Left lung (tissue), 10 donors: Measurements from ENCODE around the gene KCNJ5. TPM values are rescaled to one million over a fixed set of nuclear protein-coding genes. Genes with fewer than 3 reads are reported as not detected.

Source experiments
- ATAC-seq: fragments of 200-7000 bp; cut with Tn5 transposase; one replicate; pipeline ENCODE4 v1.9.1; 2020; ENCODE audit warnings: moderate library complexity
- DNase-seq, 4 donors: peaks; one replicate each; pipeline ENCODE4 v3.0.0-alpha.2; 2013 to 2020
- H3K27ac ChIP-seq, 2 donors: fragments of 200-600 bp; sonication (generic) in 1 of 2; one replicate each; pipeline versions ENCODE4 v1.5.0 to v1.8.0; 2020 to 2021
- H3K27me3 ChIP-seq, 2 donors: fragments of 200-600 bp; sonication (generic) in 1 of 2; one replicate each; pipeline versions ENCODE4 v1.5.0 to v1.8.0; 2020 to 2021
- H3K36me3 ChIP-seq, 2 donors: fragments of 200-600 bp; sonication (generic) in 1 of 2; one replicate each; pipeline versions ENCODE4 v1.5.0 to v1.8.0; 2020 to 2021
- H3K4me1 ChIP-seq, 2 donors: fragments of 200-600 bp; one replicate each; pipeline ENCODE4 v1.8.0; 2021
- H3K4me3 ChIP-seq, 2 donors: fragments of 200-600 bp; sonication (generic) in 1 of 2; one replicate each; pipeline versions ENCODE4 v1.5.0 to v1.8.0; 2020 to 2021; ENCODE audit warnings: mild to moderate bottlenecking in 1 of 2
- H3K9me3 ChIP-seq, 2 donors: fragments of 200-600 bp; sonication (generic) in 1 of 2; one replicate each; pipeline versions ENCODE4 v1.5.0 to v1.8.0; 2020 to 2021
- CTCF ChIP-seq, 2 donors: fragments of 200-600 bp; sonication (generic) in 1 of 2; IDR thresholded peaks; one replicate each; pipeline versions ENCODE4 v1.5.0 to v1.8.0; 2021; ENCODE audit warnings: antibody characterized with exemption in 2 of 2
- intact Hi-C, 2 donors: fragments of 100-400 bp; cut with DNase I; formaldehyde crosslinking; loops; one replicate each; pipeline versions ENCODE4 v1.11.2 to v1.14.2; 2022
- polyA plus RNA-seq, 6 donors: library from polyadenylated mRNA; unstranded; fragments of 120-200 nt; gene quantifications; one replicate each; pipeline ENCODE4 v1.2.1, GENCODE V29; 2013; ENCODE audit not compliant: insufficient read length in 6 of 6
- total RNA-seq, 2 donors: library from RNA; stranded (reverse); fragmentation: NEBNext Ultra II Directional; extraction: Animal tissue kit (Norgen Biotek cat#: 25700); gene quantifications; one replicate each; pipeline ENCODE4 v1.2.1, GENCODE V29; 2021
- donor health status: DM: no; HTN: yes; CAD: no.
- donor health status: DM: no; HTN: no; CAD: no.

The KCNJ5 gene
- total and polyA plus RNA-seq, 8 donors, result 3.8 to 15.6 (median 11.3) TPM

- no peak for TF ChIP-seq CTCF (IDR thresholded peaks at IDR 0.05)
- intact Hi-C loops, result no loop called here
- Histone ChIP-seq H3K4me1 (peaks cover 0 to under 1% of the 10 kb centered on the region in 2 donors), H3K27me3 (no peaks in the 10 kb centered on the region), H3K36me3 (no peaks in the 10 kb centered on the region), H3K9me3 (no peaks in the 10 kb centered on the region), H3K4me3 (no peak overlapping the region), H3K27ac (no peak overlapping the region)
- DNase-seq, result no peak
- no peak for ATAC-seq
Observed at GRCh38 chr11:128846985-128847384, 44.2 kb upstream of the KCNJ5 start.

DNA sequence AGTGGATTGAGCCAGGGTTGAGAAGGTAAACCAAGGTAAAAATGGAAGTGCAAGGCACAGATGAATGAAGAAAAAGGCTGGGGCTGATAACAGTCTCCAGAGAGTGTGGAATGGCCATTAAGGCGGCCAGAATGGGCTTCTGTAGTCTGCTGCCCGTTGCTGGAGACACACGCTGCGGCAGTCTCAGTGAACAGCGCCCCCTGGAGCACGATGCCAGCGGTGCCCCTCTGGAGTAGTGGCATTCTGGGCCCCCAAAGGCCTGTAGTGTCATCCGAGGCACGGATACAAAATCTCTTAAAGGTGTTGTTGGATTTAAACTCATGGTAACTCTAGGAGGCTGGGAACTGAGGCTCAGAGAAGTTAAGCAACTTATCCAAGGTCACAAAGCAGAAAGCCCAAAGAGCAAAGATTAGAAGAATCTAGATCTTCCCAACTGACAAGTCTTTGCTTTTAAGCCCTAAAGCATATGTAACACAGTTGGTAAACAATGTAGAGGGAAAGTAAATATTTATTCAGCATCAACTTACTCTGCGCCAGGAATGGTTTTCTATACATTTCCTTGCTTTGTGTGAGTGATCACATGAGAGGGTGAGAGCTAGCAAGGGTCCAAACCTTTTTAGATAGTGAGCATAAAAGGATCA, 42.2 kb upstream of the KCNJ5 start:
- ATAC-seq, result peak; percentile 51
- peak; percentile 49 to 75 for TF ChIP-seq CTCF (IDR thresholded peaks at IDR 0.05)
- no peaks in the 10 kb centered on the region for H3K27me3 ChIP-seq
- no peak overlapping the region for H3K27ac ChIP-seq
- no peaks in the 10 kb centered on the region for H3K36me3 ChIP-seq
- H3K9me3 ChIP-seq, result no peaks in the 10 kb centered on the region
- peak in 2 of 4 donors; percentile 35 to 87 for DNase-seq
- H3K4me3 ChIP-seq, result no peak overlapping the region
- intact Hi-C loops, result no loop called here
- H3K4me1 ChIP-seq, result no peaks in the 10 kb centered on the region

DNA sequence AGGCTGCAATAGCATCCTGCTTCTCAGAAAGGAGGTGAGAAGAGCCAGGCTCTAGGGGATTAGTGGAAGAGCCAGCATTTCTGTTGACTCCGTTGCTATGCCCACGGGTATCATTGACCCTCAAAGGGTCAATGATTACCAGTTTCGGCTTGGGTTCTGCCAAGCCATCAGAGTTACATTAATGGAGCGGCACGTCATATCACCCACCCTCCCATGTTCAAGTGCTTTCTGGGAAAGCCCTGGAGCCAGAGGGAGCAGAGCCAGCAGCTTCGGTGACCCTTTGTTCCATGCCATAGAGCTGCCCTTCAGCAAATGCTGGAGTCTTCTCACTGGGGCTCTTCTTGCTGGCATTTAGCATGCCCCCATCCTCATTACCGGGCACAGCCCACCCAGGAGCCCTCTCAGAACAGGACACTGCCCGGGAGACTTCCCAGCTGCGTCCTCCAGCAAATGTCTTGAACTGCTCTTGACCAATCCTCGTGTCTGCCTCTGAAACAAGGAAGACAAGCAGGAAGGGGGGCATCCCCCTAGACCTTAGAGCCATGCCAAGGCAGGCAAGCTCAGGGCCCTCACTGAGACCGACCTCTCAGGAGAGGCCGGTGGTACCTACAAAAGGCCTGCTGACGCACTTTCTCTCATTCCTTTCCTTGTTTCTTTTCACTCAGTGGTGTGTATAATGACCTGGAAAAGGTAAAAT, 38.7 kb upstream of the KCNJ5 start:
- TF ChIP-seq CTCF (IDR thresholded peaks at IDR 0.05), result no peak
- Histone ChIP-seq H3K4me3 (no peak overlapping the region), H3K36me3 (no peaks in the 10 kb centered on the region), H3K9me3 (no peaks in the 10 kb centered on the region), H3K4me1 (no peaks in the 10 kb centered on the region), H3K27me3 (no peaks in the 10 kb centered on the region), H3K27ac (no peak overlapping the region)
- peak in 1 of 4 donors; percentile 42 for DNase-seq
- intact Hi-C loops, result no loop called here
- ATAC-seq, result peak; percentile 80

- TF ChIP-seq CTCF (IDR thresholded peaks at IDR 0.05), result no peak
- Histone ChIP-seq H3K36me3 (no peaks in the 10 kb centered on the region), H3K27me3 (no peaks in the 10 kb centered on the region), H3K4me3 (no peak overlapping the region), H3K27ac (no peak overlapping the region), H3K9me3 (no peaks in the 10 kb centered on the region), H3K4me1 (no peaks in the 10 kb centered on the region)
- intact Hi-C loops, result no loop called here
- DNase-seq (no peak), ATAC-seq (no peak)
Observed at GRCh38 chr11:128853559-128853958, 37.6 kb upstream of the KCNJ5 start.

DNA sequence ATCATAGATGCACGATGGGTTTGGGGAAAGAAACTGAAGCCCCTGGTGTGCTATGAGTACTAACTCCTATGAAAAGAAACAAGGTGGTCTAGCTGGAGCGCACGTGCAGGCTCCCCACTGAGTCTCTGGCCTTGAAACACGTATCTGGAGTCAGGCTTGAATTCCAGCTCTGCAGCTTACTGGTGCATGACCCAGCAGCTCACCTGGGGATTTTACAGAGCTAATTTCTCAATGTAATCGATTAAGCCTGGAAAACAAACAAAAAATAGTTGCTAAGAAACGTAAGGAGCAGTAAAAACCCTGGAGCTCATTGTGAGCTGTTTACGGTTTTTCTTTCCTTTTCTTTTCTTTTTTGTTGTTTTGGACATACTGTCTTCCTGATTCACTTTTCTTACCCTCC, 36.3 kb upstream of the KCNJ5 start:
- ATAC-seq (no peak), DNase-seq (no peak)
- Histone ChIP-seq H3K4me3 (no peak overlapping the region), H3K27ac (no peak overlapping the region), H3K36me3 (no peaks in the 10 kb centered on the region), H3K27me3 (no peaks in the 10 kb centered on the region), H3K9me3 (no peaks in the 10 kb centered on the region), H3K4me1 (peaks cover 0 to 4% of the 10 kb centered on the region in 2 donors)
- intact Hi-C loops, result no loop called here
- TF ChIP-seq CTCF (IDR thresholded peaks at IDR 0.05), result no peak
